HL-60 (cell line): ENCODE results near the gene FOXC2.

Experiments
- DNase-seq, 2 experiments: peaks; one replicate each; pipeline ENCODE4 v3.0.0-alpha.2; 2010 to 2020; ENCODE audit warnings: low read depth in 1 of 2, low spot score in 1 of 2
- H3K27ac ChIP-seq: fragments of 250-450 bp; sonication (Bioruptor Pico); replicated peaks from 2 replicates; pipeline ENCODE4 v1.5.1; 2020; ENCODE audit warnings: mild to moderate bottlenecking, moderate library complexity
- H3K27me3 ChIP-seq: fragments of 250-450 bp; sonication (Bioruptor Pico); 2 replicates; pipeline ENCODE4 v1.5.1; 2021; ENCODE audit warnings: mild to moderate bottlenecking, moderate library complexity; ENCODE audit not compliant: insufficient read depth, poor library complexity, severe bottlenecking
- H3K4me3 ChIP-seq: replicated peaks from 2 replicates; pipeline ENCODE4 v1.5.1; 2011; ENCODE audit warnings: mild to moderate bottlenecking, control low read depth, low read length; ENCODE audit not compliant: insufficient read depth
- GABPA ChIP-seq: IDR thresholded peaks from 2 replicates; pipeline ENCODE4 v1.6.1; 2012; ENCODE audit warnings: low read depth
- POLR2AphosphoS5 ChIP-seq: IDR thresholded peaks from 2 replicates; pipeline ENCODE4 v1.6.1; 2012; ENCODE audit warnings: low read depth
- REST ChIP-seq: IDR thresholded peaks from 2 replicates; pipeline ENCODE4 v1.6.1; 2012; ENCODE audit warnings: low read depth; ENCODE audit not compliant: insufficient replicate concordance
- SPI1 ChIP-seq: IDR thresholded peaks from 2 replicates; pipeline ENCODE4 v1.6.1; 2012; ENCODE audit warnings: low read depth, mild to moderate bottlenecking, borderline replicate concordance
- TF ChIP-seq, protein P1 (sequence below): IDR thresholded peaks from one replicate; pipeline ENCODE4 v1.5.1; 2011; ENCODE audit warnings: low read length, control low read depth, inconsistent platforms; ENCODE audit not compliant: insufficient read depth

The FOXC2 gene

GRCh38 chr16:86530251-86531190 lies 36.1 kb upstream of the FOXC2 start:
- Histone ChIP-seq H3K4me3 (no peak overlapping the region), H3K27ac (no peak overlapping the region), H3K27me3 (no peaks in the 10 kb centered on the region)
- TF ChIP-seq, protein P1, sequence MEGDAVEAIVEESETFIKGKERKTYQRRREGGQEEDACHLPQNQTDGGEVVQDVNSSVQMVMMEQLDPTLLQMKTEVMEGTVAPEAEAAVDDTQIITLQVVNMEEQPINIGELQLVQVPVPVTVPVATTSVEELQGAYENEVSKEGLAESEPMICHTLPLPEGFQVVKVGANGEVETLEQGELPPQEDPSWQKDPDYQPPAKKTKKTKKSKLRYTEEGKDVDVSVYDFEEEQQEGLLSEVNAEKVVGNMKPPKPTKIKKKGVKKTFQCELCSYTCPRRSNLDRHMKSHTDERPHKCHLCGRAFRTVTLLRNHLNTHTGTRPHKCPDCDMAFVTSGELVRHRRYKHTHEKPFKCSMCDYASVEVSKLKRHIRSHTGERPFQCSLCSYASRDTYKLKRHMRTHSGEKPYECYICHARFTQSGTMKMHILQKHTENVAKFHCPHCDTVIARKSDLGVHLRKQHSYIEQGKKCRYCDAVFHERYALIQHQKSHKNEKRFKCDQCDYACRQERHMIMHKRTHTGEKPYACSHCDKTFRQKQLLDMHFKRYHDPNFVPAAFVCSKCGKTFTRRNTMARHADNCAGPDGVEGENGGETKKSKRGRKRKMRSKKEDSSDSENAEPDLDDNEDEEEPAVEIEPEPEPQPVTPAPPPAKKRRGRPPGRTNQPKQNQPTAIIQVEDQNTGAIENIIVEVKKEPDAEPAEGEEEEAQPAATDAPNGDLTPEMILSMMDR, result no peak
- TF ChIP-seq POLR2AphosphoS5 (no peak), REST (no peak), GABPA (no peak), SPI1 (no peak)
- no peak for DNase-seq

GRCh38 chr16:86531191-86531545 lies 35.5 kb upstream of the FOXC2 start:
- no peak for DNase-seq
- Histone ChIP-seq H3K4me3 (no peak overlapping the region), H3K27me3 (no peaks in the 10 kb centered on the region), H3K27ac (no peak overlapping the region)
- TF ChIP-seq GABPA, result no peak
- TF ChIP-seq, protein P1, result no peak
- no peak for TF ChIP-seq POLR2AphosphoS5
- TF ChIP-seq REST, result no peak
- TF ChIP-seq SPI1, result no peak

- no peak overlapping the region for H3K27ac ChIP-seq
- no peak for TF ChIP-seq SPI1
- no peak for DNase-seq
- H3K27me3 ChIP-seq, result no peaks in the 10 kb centered on the region
- no peak overlapping the region for H3K4me3 ChIP-seq
Measured at GRCh38 chr16:86531641-86532525, 34.7 kb upstream of the FOXC2 start.

DNA sequence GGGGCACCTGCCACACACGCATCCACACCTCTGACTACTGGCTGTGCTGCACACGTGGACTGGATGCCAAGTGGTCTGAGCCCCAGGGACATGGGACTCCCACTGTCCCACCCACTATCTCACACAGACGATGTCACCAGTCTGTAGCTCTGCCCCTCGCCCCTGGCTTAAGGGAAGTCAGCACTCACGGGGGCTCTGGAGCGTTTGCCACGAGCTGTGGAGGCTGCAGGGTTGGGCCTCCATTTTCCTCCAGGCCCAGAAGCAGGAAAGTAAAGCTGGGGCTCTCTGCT lies 34.2 kb upstream of the FOXC2 start:
- Histone ChIP-seq H3K4me3 (no peak overlapping the region), H3K27me3 (no peaks in the 10 kb centered on the region), H3K27ac (no peak overlapping the region)
- no peak for DNase-seq
- TF ChIP-seq GABPA, result no peak
- TF ChIP-seq REST, result no peak
- no peak for TF ChIP-seq POLR2AphosphoS5
- TF ChIP-seq SPI1, result no peak
- TF ChIP-seq, protein P1, result no peak
